Psoas muscle (tissue), 8 donors: ENCODE measurements around the gene UBE2E2. TPM values are rescaled to one million over a fixed set of nuclear protein-coding genes. Genes with fewer than 3 reads are reported as not detected.

ENCODE experiments used
- ATAC-seq, 4 donors: fragments of 200-7000 bp; cut with Tn5 transposase; one replicate each; pipeline ENCODE4 v1.9.1; 2020; ENCODE audit warnings: moderate library complexity in 3 of 4, mild to moderate bottlenecking in 2 of 4
- DNase-seq, 2 donors: peaks; one replicate each; pipeline ENCODE4 v3.0.0-alpha.2; 2020
- H3K27ac ChIP-seq: fragments of 200-600 bp; one replicate; pipeline ENCODE4 v1.8.0; 2022
- H3K27me3 ChIP-seq, 3 donors: fragments of 200-600 bp in 1 of 3; one replicate each; pipeline versions ENCODE4 v1.6.1 to v1.8.0; 2013 to 2022; ENCODE audit warnings: low read length in 2 of 3, mild to moderate bottlenecking in 2 of 3, moderate library complexity in 1 of 3; ENCODE audit not compliant: insufficient read depth in 3 of 3
- H3K36me3 ChIP-seq, 2 donors: fragments of 200-600 bp in 1 of 2; one replicate each; pipeline versions ENCODE4 v1.6.1 to v1.8.0; 2013 to 2022; ENCODE audit warnings: low read depth in 1 of 2, mild to moderate bottlenecking in 1 of 2, moderate library complexity in 1 of 2; ENCODE audit not compliant: insufficient read depth in 1 of 2
- H3K4me1 ChIP-seq: fragments of 200-600 bp; one replicate; pipeline ENCODE4 v1.8.0; 2022
- H3K4me3 ChIP-seq: fragments of 200-600 bp; one replicate; pipeline ENCODE4 v1.8.0; 2022; ENCODE audit warnings: mild to moderate bottlenecking
- H3K9me3 ChIP-seq: fragments of 200-600 bp; one replicate; pipeline ENCODE4 v1.8.0; 2022
- CTCF ChIP-seq: fragments of 200-600 bp; IDR thresholded peaks from one replicate; pipeline ENCODE4 v1.8.0; 2022; ENCODE audit warnings: antibody characterized with exemption
- WGBS, 3 donors: extraction: QIAGEN DNeasy Blood & Tissue Kit; methylation state at CpG; one replicate each; pipeline versions ENCODE4 v1.1.6 to v1.1.7; 2013; 5-methylcytosine and 5-hydroxymethylcytosine counted together
- intact Hi-C, 2 donors: fragments of 100-400 bp; cut with DNase I; formaldehyde crosslinking; loops; one replicate each; pipeline versions ENCODE4 v1.11.0 to v1.14.2; 2022
- polyA plus RNA-seq, 3 donors: library from polyadenylated mRNA; stranded (reverse); fragments of 200-250 nt; gene quantifications; one replicate each; pipeline ENCODE4 v1.2.3, GENCODE V29; 2013
- total RNA-seq, 4 donors: library from RNA; stranded (reverse); fragmentation: NEBNext Ultra II Directional in 2 of 4; extraction: Animal tissue kit (Norgen Biotek cat#: 25700) in 2 of 4; gene quantifications; one replicate each; pipeline versions ENCODE4 v1.2.1 to v1.2.4, GENCODE V29; 2021 to 2023
- donor health status: healthy with polysubstance abuse.
- donor health status: DM: no; HTN: no; CAD: no; lungs with moderate emphysema.
- donor health status: Bipolar disorder and iron deficiency.
- donor health status: healthy.
- donor health status: DM: yes; HTN: yes; CAD: no.
- donor health status: DM: no; HTN: no; CAD: no.
- donor health status: DM: no; HTN: no; CAD: no.
- donor health status: DM: yes; HTN: yes; CAD: no.

UBE2E2 gene
- total and polyA plus RNA-seq, 7 donors = 12.9 to 38.2 (median 34.0) TPM

DNA sequence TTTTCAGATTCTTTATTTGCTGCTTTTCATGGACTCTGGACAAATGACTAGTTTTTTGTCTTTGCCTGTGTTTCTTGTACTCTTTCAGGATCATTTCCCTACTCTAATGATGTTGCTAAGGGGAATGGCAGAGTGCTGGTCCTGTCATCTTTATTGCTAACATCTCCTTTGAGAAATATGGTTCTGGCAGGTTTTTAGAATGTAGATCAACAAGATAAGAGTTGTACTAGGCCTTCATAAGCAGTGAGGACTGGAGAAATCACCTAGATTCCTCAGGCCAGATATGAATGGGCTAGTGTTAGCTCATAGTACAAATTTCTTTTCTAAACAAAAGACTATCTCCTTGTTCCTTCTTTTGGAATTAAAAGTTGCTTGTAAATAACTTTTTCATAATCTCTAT lies 156.0 kb downstream of the UBE2E2 start:
- TF ChIP-seq CTCF = no peak
- Histone ChIP-seq H3K4me3 (no peak overlapping the region), H3K27ac (no peak overlapping the region), H3K4me1 (peaks cover 6% of the 10 kb centered on the region), H3K9me3 (no peaks in the 10 kb centered on the region), H3K27me3 (no peaks in the 10 kb centered on the region), H3K36me3 (no peaks in the 10 kb centered on the region)
- no peak for DNase-seq
- intact Hi-C loops = no loop called here
- ATAC-seq = no peak

- 38 to 76% (median 42%) methylated on average over 2 of the region's 2 CpGs for WGBS, 3 donors
- no peaks in the 10 kb centered on the region for H3K9me3 ChIP-seq
- H3K27ac ChIP-seq = no peak overlapping the region
- H3K4me1 ChIP-seq = no peaks in the 10 kb centered on the region
- DNase-seq (no peak), ATAC-seq (peak in 2 of 4 donors; percentile 53 to 59)
- intact Hi-C loops = no loop called here
- H3K4me3 ChIP-seq = no peak overlapping the region
- no peaks in the 10 kb centered on the region for H3K36me3 ChIP-seq
- no peaks in the 10 kb centered on the region for H3K27me3 ChIP-seq
- no peak for TF ChIP-seq CTCF
Observed at GRCh38 chr3:23365066-23365465, 161.9 kb downstream of the UBE2E2 start.

- H3K9me3 ChIP-seq = no peaks in the 10 kb centered on the region
- ATAC-seq (no peak), DNase-seq (no peak)
- H3K27me3 ChIP-seq = no peaks in the 10 kb centered on the region
- TF ChIP-seq CTCF = no peak
- H3K27ac ChIP-seq = no peak overlapping the region
- H3K36me3 ChIP-seq = no peaks in the 10 kb centered on the region
- intact Hi-C loops = no loop called here
- H3K4me1 ChIP-seq = no peaks in the 10 kb centered on the region
- no peak overlapping the region for H3K4me3 ChIP-seq
- WGBS, 3 donors = 33 to 49% (median 47%) methylated on average over 1 of the region's 1 CpG
Observed at GRCh38 chr3:23368731-23369130, 165.6 kb downstream of the UBE2E2 start.

- H3K4me3 ChIP-seq = no peak overlapping the region
- no peak overlapping the region for H3K27ac ChIP-seq
- H3K4me1 ChIP-seq = peaks cover 4% of the 10 kb centered on the region
- ATAC-seq = peak in 2 of 4 donors; percentile 32 to 35
- no peak for TF ChIP-seq CTCF
- intact Hi-C loops = no loop called here
- no peaks in the 10 kb centered on the region for H3K27me3 ChIP-seq
- no peak for DNase-seq
- no peaks in the 10 kb centered on the region for H3K36me3 ChIP-seq
- 59 to 77% (median 67%) methylated on average over 1 of the region's 1 CpG for WGBS, 3 donors
- H3K9me3 ChIP-seq = no peaks in the 10 kb centered on the region
Observed at GRCh38 chr3:23372285-23372684, 169.2 kb downstream of the UBE2E2 start.

GRCh38 chr3:23376516-23377248 lies 173.6 kb downstream of the UBE2E2 start:
- Histone ChIP-seq H3K27ac (no peak overlapping the region), H3K27me3 (no peaks in the 10 kb centered on the region), H3K4me1 (peaks cover 8% of the 10 kb centered on the region), H3K9me3 (no peaks in the 10 kb centered on the region), H3K4me3 (no peak overlapping the region), H3K36me3 (no peaks in the 10 kb centered on the region)
- DNase-seq = no peak
- no peak for TF ChIP-seq CTCF
- WGBS, 3 donors = 66 to 85% (median 76%) methylated on average over 3 of the region's 3 CpGs
- intact Hi-C loops = no loop called here
- peak in 3 of 4 donors; percentile 73 to 88 (median 84) for ATAC-seq
